GM23248 (cell line): Measurements from ENCODE around the gene OPCML. TPM values are rescaled to one million over a fixed set of nuclear protein-coding genes. Genes with fewer than 3 reads are reported as not detected.

Experiments
- DNase-seq: peaks from one replicate; pipeline ENCODE4 v3.0.0-alpha.2; 2015
- H2AFZ ChIP-seq: fragments of 200-600 bp; sonication (generic); 2 replicates; pipeline ENCODE4 v1.6.1; 2016; ENCODE audit warnings: antibody characterized with exemption
- H3F3A ChIP-seq: fragments of 200-600 bp; sonication (generic); 2 replicates; pipeline ENCODE4 v1.6.1; 2016; ENCODE audit warnings: mild to moderate bottlenecking, antibody characterized with exemption, mixed run types; ENCODE audit not compliant: insufficient read depth
- H3K27ac ChIP-seq: fragments of 200-600 bp; sonication (generic); 2 replicates; pipeline ENCODE4 v1.5.1; 2016; ENCODE audit warnings: mild to moderate bottlenecking
- H3K27me3 ChIP-seq: fragments of 200-600 bp; sonication (generic); replicated peaks from 2 replicates; pipeline ENCODE4 v1.6.1; 2016; ENCODE audit warnings: mild to moderate bottlenecking; ENCODE audit not compliant: insufficient read depth
- H3K36me3 ChIP-seq: fragments of 200-600 bp; sonication (generic); 2 replicates; pipeline ENCODE4 v1.6.1; 2016; ENCODE audit warnings: low read depth, mild to moderate bottlenecking
- H3K4me1 ChIP-seq: fragments of 200-600 bp; sonication (generic); 2 replicates; pipeline ENCODE4 v1.6.1; 2016; ENCODE audit warnings: mild to moderate bottlenecking; ENCODE audit not compliant: insufficient read depth
- H3K4me2 ChIP-seq: fragments of 200-600 bp; sonication (generic); one replicate; pipeline ENCODE4 v1.6.1; 2016; ENCODE audit warnings: mild to moderate bottlenecking; ENCODE audit not compliant: unreplicated experiment
- H3K4me3 ChIP-seq: fragments of 200-600 bp; sonication (generic); 2 replicates; pipeline ENCODE4 v1.5.1; 2016; ENCODE audit warnings: mild to moderate bottlenecking
- H3K79me2 ChIP-seq: fragments of 200-600 bp; sonication (generic); 2 replicates; pipeline ENCODE4 v1.6.1; 2016; ENCODE audit warnings: mild to moderate bottlenecking; ENCODE audit not compliant: insufficient read depth
- H3K9ac ChIP-seq: fragments of 200-600 bp; sonication (generic); 2 replicates; pipeline ENCODE4 v1.6.1; 2016; ENCODE audit warnings: mild to moderate bottlenecking
- H3K9me2 ChIP-seq: fragments of 200-600 bp; sonication (generic); 2 replicates; pipeline ENCODE4 v1.6.1; 2016; ENCODE audit warnings: mixed run types, mild to moderate bottlenecking, moderate library complexity; ENCODE audit not compliant: insufficient read depth
- H3K9me3 ChIP-seq: fragments of 200-600 bp; sonication (generic); one replicate; pipeline ENCODE4 v1.6.1; 2017; ENCODE audit warnings: low read depth
- H4K20me1 ChIP-seq: fragments of 200-600 bp; sonication (generic); 2 replicates; pipeline ENCODE4 v1.6.0; 2016; ENCODE audit not compliant: insufficient read depth
- EZH2 ChIP-seq: fragments of 200-600 bp; sonication (generic); IDR thresholded peaks from 2 replicates; pipeline ENCODE4 v1.6.1; 2018; ENCODE audit warnings: antibody characterized with exemption, mild to moderate bottlenecking; ENCODE audit not compliant: insufficient read depth, poor library complexity, severe bottlenecking
- EZH2phosphoT487 ChIP-seq: fragments of 200-600 bp; sonication (generic); IDR thresholded peaks from 2 replicates; pipeline ENCODE4 v1.6.1; 2018; ENCODE audit warnings: antibody characterized with exemption, moderate library complexity, mild to moderate bottlenecking, low read depth; ENCODE audit not compliant: insufficient read depth
- WGBS, 2 experiments: methylation state at CpG; one replicate each; pipeline ENCODE4 v1.1.6; 2015 to 2017; ENCODE audit warnings: low lambda C conversion rate in 2 of 2, low coverage in 1 of 2; ENCODE audit errors: missing lambda C conversion rate in 2 of 2; 5-methylcytosine and 5-hydroxymethylcytosine counted together
- in situ Hi-C: fragments of 300-500 bp; cut with MboI; formaldehyde crosslinking; loops from 2 replicates; pipeline ENCODE4 v1.15.0; 2020
- polyA plus RNA-seq: library from polyadenylated mRNA; unstranded; fragments of >200 nt; fragmentation: Nextera tagmentation; extraction: Ambion mirVana; gene quantifications from 2 replicates; pipeline ENCODE4 v1.2.1, GENCODE V29; 2016
- total RNA-seq: library from RNA; depleted of rRNA; stranded (reverse); fragments of >200 nt; shearing (Covaris generic); gene quantifications from 2 replicates; pipeline ENCODE4 v1.2.3, GENCODE V29; 2014

OPCML gene
- total and polyA plus RNA-seq, 2 experiments from 2014 or later: 0.69 to 1.6 TPM

GRCh38 chr11:132714859-132715440 is 817.4 kb downstream of the OPCML start:
- no peak overlapping the region for H2AFZ ChIP-seq
- no peaks in the 10 kb centered on the region for H3K79me2 ChIP-seq
- no peak overlapping the region for H3K27ac ChIP-seq
- 19 to 21% methylated on average over 4 of the region's 4 CpGs for WGBS, 2 experiments
- no peak overlapping the region for H3K4me3 ChIP-seq
- 0 out of 2 replicates have a peak, but pooled peaks cover 7% of the 10 kb centered on the region for H3K4me1 ChIP-seq
- no peaks in the 10 kb centered on the region for H3K9me2 ChIP-seq
- in situ Hi-C loops: no loop called here
- TF ChIP-seq EZH2: no peak
- TF ChIP-seq EZH2phosphoT487: no peak
- H3K9me3 ChIP-seq: no peaks in the 10 kb centered on the region
- H3F3A ChIP-seq: peaks cover 6% of the 10 kb centered on the region; the same call in 1 of the 2 replicates
- no peaks in the 10 kb centered on the region for H4K20me1 ChIP-seq
- no peaks in the 10 kb centered on the region for H3K36me3 ChIP-seq
- DNase-seq: peak; percentile 62
- no peak overlapping the region for H3K4me2 ChIP-seq
- H3K27me3 ChIP-seq: no peaks in the 10 kb centered on the region
- no peak overlapping the region for H3K9ac ChIP-seq

GRCh38 chr11:132712466-132712865 is 819.8 kb downstream of the OPCML start:
- H2AFZ ChIP-seq: no peak overlapping the region
- WGBS, 2 experiments: 64 to 66% methylated on average over 15 of the region's 15 CpGs
- in situ Hi-C loops: no loop called here

GRCh38 chr11:132704781-132705375 is 827.4 kb downstream of the OPCML start:
- Histone ChIP-seq H3K9ac (no peak overlapping the region), H3K9me3 (peaks cover 6% of the 10 kb centered on the region), H3K4me3 (no peak overlapping the region), H3K4me1 (no peaks in the 10 kb centered on the region), H3K9me2 (no peaks in the 10 kb centered on the region), H3F3A (no peaks in the 10 kb centered on the region), H3K27me3 (no peaks in the 10 kb centered on the region), H2AFZ (no peak overlapping the region), H3K4me2 (no peak overlapping the region), H3K79me2 (no peaks in the 10 kb centered on the region), H3K27ac (no peak overlapping the region), H4K20me1 (no peaks in the 10 kb centered on the region), H3K36me3 (no peaks in the 10 kb centered on the region)
- in situ Hi-C loops: no loop called here
- DNase-seq: no peak
- TF ChIP-seq EZH2phosphoT487 (no peak), EZH2 (no peak)
- WGBS, 2 experiments: 45 to 50% methylated on average over 5 of the region's 5 CpGs

More at GRCh38 chr11:132712466-132712865, 819.8 kb downstream of the OPCML start:
- H3K9me2 ChIP-seq: no peaks in the 10 kb centered on the region
- H3F3A ChIP-seq: peaks cover 6% of the 10 kb centered on the region; the same call in 1 of the 2 replicates
- no peaks in the 10 kb centered on the region for H3K79me2 ChIP-seq
- no peaks in the 10 kb centered on the region for H4K20me1 ChIP-seq
- H3K27me3 ChIP-seq: no peaks in the 10 kb centered on the region
- no peaks in the 10 kb centered on the region for H3K36me3 ChIP-seq
- DNase-seq: no peak
- H3K9ac ChIP-seq: no peak overlapping the region
- H3K27ac ChIP-seq: no peak overlapping the region
- no peaks in the 10 kb centered on the region for H3K9me3 ChIP-seq
- H3K4me3 ChIP-seq: no peak overlapping the region
- TF ChIP-seq EZH2phosphoT487 (no peak), EZH2 (no peak)
- no peak overlapping the region for H3K4me2 ChIP-seq
- no peaks in the 10 kb centered on the region for H3K4me1 ChIP-seq

- Histone ChIP-seq H3K9me2 (no peaks in the 10 kb centered on the region), H3K9ac (no peak overlapping the region), H3K27ac (no peak overlapping the region), H3K4me3 (no peak overlapping the region), H3K27me3 (no peaks in the 10 kb centered on the region), H3K4me2 (no peak overlapping the region), H3K9me3 (no peaks in the 10 kb centered on the region), H3F3A (no peaks in the 10 kb centered on the region), H3K79me2 (no peaks in the 10 kb centered on the region), H2AFZ (no peak overlapping the region), H3K36me3 (no peaks in the 10 kb centered on the region), H3K4me1 (no peaks in the 10 kb centered on the region), H4K20me1 (no peaks in the 10 kb centered on the region)
- 37 to 52% methylated on average over 1 of the region's 1 CpG for WGBS, 2 experiments
- no peak for DNase-seq
- in situ Hi-C loops: no loop called here
- TF ChIP-seq EZH2phosphoT487: no peak
- no peak for TF ChIP-seq EZH2
Measured at GRCh38 chr11:132692891-132693290, 839.4 kb downstream of the OPCML start.
